Neuronal stem cell (in vitro differentiated cells): ENCODE measurements around the gene EPB41L4A.

Source experiments
- DNase-seq: peaks from one replicate; pipeline ENCODE4 v3.0.0-alpha.2; 2013; ENCODE audit warnings: low spot score
- H2AFZ ChIP-seq: one replicate; pipeline ENCODE4 v1.6.1; 2013; ENCODE audit warnings: mild to moderate bottlenecking, low read length, inconsistent platforms
- H2AK5ac ChIP-seq: 2 replicates; pipeline ENCODE4 v1.6.1; 2013; ENCODE audit warnings: low read depth, mild to moderate bottlenecking, inconsistent platforms, low read length, moderate library complexity, mixed read lengths
- H2BK120ac ChIP-seq: 2 replicates; pipeline ENCODE4 v1.6.1; 2013; ENCODE audit warnings: low read depth, mild to moderate bottlenecking, inconsistent platforms, low read length, moderate library complexity, mixed read lengths
- H2BK12ac ChIP-seq: one replicate; pipeline ENCODE4 v1.6.1; 2013; ENCODE audit warnings: low read length, inconsistent platforms
- H2BK15ac ChIP-seq: 2 replicates; pipeline ENCODE4 v1.6.1; 2013; ENCODE audit warnings: mild to moderate bottlenecking, low read length, inconsistent platforms, mixed read lengths
- H2BK5ac ChIP-seq: one replicate; pipeline ENCODE4 v1.6.1; 2013; ENCODE audit warnings: inconsistent platforms, mild to moderate bottlenecking, low read length, moderate library complexity
- H3K14ac ChIP-seq: one replicate; pipeline ENCODE4 v1.6.1; 2013; ENCODE audit warnings: low read length, inconsistent platforms
- H3K18ac ChIP-seq: 2 replicates; pipeline ENCODE4 v1.6.1; 2013; ENCODE audit warnings: low read length, inconsistent platforms
- H3K23ac ChIP-seq: 2 replicates; pipeline ENCODE4 v1.6.1; 2013; ENCODE audit warnings: low read depth, mild to moderate bottlenecking, mixed read lengths, low read length, inconsistent platforms; ENCODE audit not compliant: poor library complexity
- H3K27ac ChIP-seq: replicated peaks from 3 replicates; pipeline ENCODE4 v1.5.1; 2013; ENCODE audit warnings: low read length, inconsistent platforms
- H3K27me3 ChIP-seq, 3 experiments: 2 replicates each; pipeline ENCODE4 v1.6.1; 2013; ENCODE audit warnings: low read length in 3 of 3, mild to moderate bottlenecking in 2 of 3, inconsistent platforms in 1 of 3, low read depth in 1 of 3, mixed read lengths in 1 of 3, moderate library complexity in 1 of 3; ENCODE audit not compliant: control insufficient read depth in 3 of 3, insufficient read depth in 3 of 3
- H3K36me3 ChIP-seq, 2 donors: replicated peaks in 1 of 2; 2 replicates each; pipeline ENCODE4 v1.6.1; 2013; ENCODE audit warnings: low read length in 2 of 2; ENCODE audit not compliant: control insufficient read depth in 2 of 2, insufficient read depth in 2 of 2
- H3K4ac ChIP-seq: 2 replicates; pipeline ENCODE4 v1.6.1; 2013; ENCODE audit warnings: inconsistent platforms, mild to moderate bottlenecking, low read length, moderate library complexity
- H3K4me1 ChIP-seq, 2 donors: 1 replicate in 1 of 2; 2 replicates in 1 of 2; pipeline ENCODE4 v1.6.1; 2013; ENCODE audit warnings: low read length in 2 of 2, low read depth in 1 of 2; ENCODE audit not compliant: control insufficient read depth in 2 of 2, insufficient read depth in 1 of 2
- H3K4me2 ChIP-seq: one replicate; pipeline ENCODE4 v1.6.1; 2013; ENCODE audit warnings: mild to moderate bottlenecking, low read length, inconsistent platforms; ENCODE audit not compliant: insufficient read depth, poor library complexity, severe bottlenecking
- H3K4me3 ChIP-seq, 2 donors: 2 replicates each; pipeline ENCODE4 v1.5.1; 2013; ENCODE audit warnings: low read length in 2 of 2, mild to moderate bottlenecking in 2 of 2, inconsistent platforms in 1 of 2, moderate library complexity in 1 of 2
- H3K79me1 ChIP-seq: one replicate; pipeline ENCODE4 v1.6.1; 2013; ENCODE audit warnings: low read depth, mild to moderate bottlenecking, inconsistent platforms, low read length, moderate library complexity
- H3K9ac ChIP-seq: one replicate; pipeline ENCODE4 v1.6.1; 2013; ENCODE audit warnings: mild to moderate bottlenecking, low read depth, low read length, inconsistent platforms; ENCODE audit not compliant: poor library complexity
- H3K9me3 ChIP-seq, 2 donors: replicated peaks in 1 of 2; 2 replicates each; pipeline versions ENCODE3 to v1.6.1; 2013; ENCODE audit warnings: low read length in 2 of 2, mild to moderate bottlenecking in 2 of 2, inconsistent platforms in 1 of 2, low read depth in 1 of 2, mixed read lengths in 1 of 2, moderate library complexity in 1 of 2; ENCODE audit not compliant: control insufficient read depth in 2 of 2, insufficient read depth in 1 of 2
- H4K8ac ChIP-seq: one replicate; pipeline ENCODE4 v1.6.1; 2013; ENCODE audit warnings: low read depth, mild to moderate bottlenecking, inconsistent platforms, low read length, moderate library complexity
- H4K91ac ChIP-seq: one replicate; pipeline ENCODE4 v1.6.1; 2013; ENCODE audit warnings: low read length, low read depth, mild to moderate bottlenecking, inconsistent platforms; ENCODE audit not compliant: poor library complexity
- WGBS, 2 donors: extraction: QIAGEN DNeasy Blood & Tissue Kit; methylation state at CpG; one replicate each; pipeline ENCODE4 v1.1.7; 2013; ENCODE audit warnings: missing lambda C conversion rate in 2 of 2, mixed read lengths in 1 of 2; ENCODE audit not compliant: insufficient read length in 2 of 2, insufficient replicate concordance in 1 of 2; ENCODE audit errors: extremely low coverage in 2 of 2; 5-methylcytosine and 5-hydroxymethylcytosine counted together

EPB41L4A gene

GRCh38 chr5:112279082-112279481, 140.0 kb downstream of the EPB41L4A start:
- Histone ChIP-seq H2AFZ (no peak overlapping the region), H3K27me3 (no peaks in the 10 kb centered on the region), H3K27ac (no peak overlapping the region), H3K4me2 (no peak overlapping the region), H2BK5ac (no peak overlapping the region), H3K18ac (no peak overlapping the region), H3K36me3 (no peaks in the 10 kb centered on the region), H2BK12ac (no peak overlapping the region), H3K4me3 (no peak overlapping the region), H2AK5ac (no peak overlapping the region), H3K9ac (no peak overlapping the region), H2BK120ac (no peak overlapping the region), H3K4ac (no peak overlapping the region), H3K4me1 (peaks cover 2 to 5% of the 10 kb centered on the region in 2 donors), H2BK15ac (no peak overlapping the region), H3K9me3 (no peaks in the 10 kb centered on the region), H3K79me1 (no peaks in the 10 kb centered on the region), H4K8ac (no peak overlapping the region), H4K91ac (no peak overlapping the region), H3K23ac (no peak overlapping the region), H3K14ac (no peak overlapping the region)
- no CpG with 5 or more reads among the region's 5 CpGs for WGBS, 2 donors
- DNase-seq, result no peak

GRCh38 chr5:112276991-112277390, 142.1 kb downstream of the EPB41L4A start:
- Histone ChIP-seq H3K9ac (no peak overlapping the region), H3K18ac (no peak overlapping the region), H3K14ac (no peak overlapping the region), H2BK12ac (no peak overlapping the region), H4K8ac (no peak overlapping the region), H4K91ac (no peak overlapping the region), H3K36me3 (no peaks in the 10 kb centered on the region), H3K27me3 (no peaks in the 10 kb centered on the region), H3K4me3 (no peak overlapping the region), H2AK5ac (no peak overlapping the region), H2AFZ (no peak overlapping the region), H3K4me1 (peaks cover 0 to 2% of the 10 kb centered on the region in 2 donors), H2BK5ac (no peak overlapping the region), H3K4ac (no peak overlapping the region), H3K4me2 (no peak overlapping the region), H2BK120ac (no peak overlapping the region), H3K27ac (no peak overlapping the region), H3K23ac (no peak overlapping the region), H3K9me3 (no peaks in the 10 kb centered on the region), H2BK15ac (no peak overlapping the region), H3K79me1 (no peaks in the 10 kb centered on the region)
- DNase-seq, result no peak
- WGBS, 2 donors, result no CpG with 5 or more reads among the region's 4 CpGs

GRCh38 chr5:112275671-112276070, 143.4 kb downstream of the EPB41L4A start:
- H3K4me2 ChIP-seq, result no peak overlapping the region
- no peak overlapping the region for H2BK5ac ChIP-seq
- H2BK15ac ChIP-seq, result no peak overlapping the region
- H3K27me3 ChIP-seq, result no peaks in the 10 kb centered on the region
- H3K27ac ChIP-seq, result no peak overlapping the region
- H2BK120ac ChIP-seq, result no peak overlapping the region
- DNase-seq, result no peak
- no CpG with 5 or more reads among the region's 1 CpG for WGBS, 2 donors
- H3K9ac ChIP-seq, result no peak overlapping the region
- H3K4me1 ChIP-seq, result peaks cover 2% of the 10 kb centered on the region in 2 donors
- H2AK5ac ChIP-seq, result no peak overlapping the region
- no peak overlapping the region for H3K14ac ChIP-seq
- no peak overlapping the region for H4K8ac ChIP-seq
- no peak overlapping the region for H2AFZ ChIP-seq
- no peaks in the 10 kb centered on the region for H3K36me3 ChIP-seq
- H3K18ac ChIP-seq, result no peak overlapping the region
- H2BK12ac ChIP-seq, result no peak overlapping the region
- H3K9me3 ChIP-seq, result no peaks in the 10 kb centered on the region
- H3K79me1 ChIP-seq, result no peaks in the 10 kb centered on the region
- H3K4ac ChIP-seq, result no peak overlapping the region
- H3K4me3 ChIP-seq, result no peak overlapping the region
- no peak overlapping the region for H4K91ac ChIP-seq
- no peak overlapping the region for H3K23ac ChIP-seq

- no peak overlapping the region for H3K27ac ChIP-seq
- H3K4me1 ChIP-seq, result peaks cover 0 to 2% of the 10 kb centered on the region in 2 donors
- H3K27me3 ChIP-seq, result no peaks in the 10 kb centered on the region
- H2BK120ac ChIP-seq, result no peak overlapping the region
- no CpG with 5 or more reads among the region's 4 CpGs for WGBS, 2 donors
- H3K4ac ChIP-seq, result no peak overlapping the region
- no peaks in the 10 kb centered on the region for H3K9me3 ChIP-seq
- no peak overlapping the region for H3K14ac ChIP-seq
- peaks cover 0 to 11% of the 10 kb centered on the region in 2 donors for H3K36me3 ChIP-seq
- H2BK5ac ChIP-seq, result no peak overlapping the region
- no peak overlapping the region for H4K91ac ChIP-seq
- no peak overlapping the region for H3K4me3 ChIP-seq
- H4K8ac ChIP-seq, result no peak overlapping the region
- H3K9ac ChIP-seq, result no peak overlapping the region
- no peak overlapping the region for H2AK5ac ChIP-seq
- H2BK15ac ChIP-seq, result no peak overlapping the region
- no peak overlapping the region for H3K4me2 ChIP-seq
- H2BK12ac ChIP-seq, result no peak overlapping the region
- no peaks in the 10 kb centered on the region for H3K79me1 ChIP-seq
- no peak for DNase-seq
- H3K18ac ChIP-seq, result no peak overlapping the region
- H2AFZ ChIP-seq, result no peak overlapping the region
- no peak overlapping the region for H3K23ac ChIP-seq
Observed at GRCh38 chr5:112270299-112271293, 148.5 kb downstream of the EPB41L4A start.
